Pons (tissue), 1 donor: Measurements from ENCODE around the gene TVP23B.
A peak's percentile ranks its signal among the peaks of the same experiment; 100 is the strongest.
"Not testable (repeated sequence)": the region's sequence is repeated elsewhere in the genome, so short reads cannot be mapped to it uniquely, and the experiment has no call there.

ENCODE experiments used
- DNase-seq: peaks from one replicate; pipeline ENCODE4 v3.0.0-alpha.2; 2016; ENCODE audit warnings: low spot score

Gene TVP23B

DNA sequence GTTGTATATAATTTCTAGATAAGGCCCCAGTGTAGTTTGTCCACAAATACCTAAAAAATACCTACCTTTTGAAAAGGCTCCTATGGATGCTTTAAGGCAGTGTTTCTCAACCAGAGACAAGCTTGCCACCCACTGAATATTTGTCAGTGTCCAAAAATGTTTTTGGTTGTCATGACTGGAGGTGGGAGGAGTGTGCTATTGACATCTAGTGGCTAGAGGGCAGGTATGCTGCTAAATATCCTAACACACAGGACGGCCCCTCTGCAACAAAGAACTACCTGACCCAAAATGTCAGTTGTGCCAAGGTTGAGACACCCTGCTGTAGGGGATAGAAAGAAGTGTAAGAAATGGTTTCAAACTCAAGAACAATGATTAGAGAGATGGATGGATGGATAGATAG, 10.4 kb downstream of the TVP23B start:
- not testable (repeated sequence) for DNase-seq

- DNase-seq: not testable (repeated sequence)
These were observed 13.9 kb downstream of the TVP23B start for GRCh38 chr17:18794841-18795240.

DNA sequence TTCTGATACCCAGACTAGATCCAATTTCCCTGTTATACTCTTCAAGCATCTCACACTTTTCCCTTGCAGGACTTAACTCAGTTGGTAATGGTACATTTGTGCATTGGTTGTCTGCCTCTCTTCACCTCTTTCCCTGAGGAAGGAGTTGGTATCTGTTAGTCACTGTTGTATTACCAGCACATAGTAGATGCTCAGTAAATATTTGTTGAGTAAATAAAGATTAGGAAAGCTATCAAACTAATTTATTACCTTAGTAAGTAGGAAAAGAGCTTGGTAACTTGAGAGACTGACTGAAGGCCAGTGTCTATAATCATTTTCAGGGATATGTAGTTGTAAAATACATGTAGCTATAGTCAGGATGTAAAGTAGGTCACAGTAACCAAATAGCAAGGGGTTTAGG, 15.9 kb downstream of the TVP23B start:
- not testable (repeated sequence) for DNase-seq

- not testable (repeated sequence) for DNase-seq
These were observed 22.7 kb downstream of the TVP23B start for GRCh38 chr17:18803458-18804245.

- DNase-seq: not testable (repeated sequence)
These were observed 34.9 kb downstream of the TVP23B start for GRCh38 chr17:18815924-18816323.

GRCh38 chr17:18816489-18817371, 35.7 kb downstream of the TVP23B start:
- DNase-seq: peak; percentile 89

DNA sequence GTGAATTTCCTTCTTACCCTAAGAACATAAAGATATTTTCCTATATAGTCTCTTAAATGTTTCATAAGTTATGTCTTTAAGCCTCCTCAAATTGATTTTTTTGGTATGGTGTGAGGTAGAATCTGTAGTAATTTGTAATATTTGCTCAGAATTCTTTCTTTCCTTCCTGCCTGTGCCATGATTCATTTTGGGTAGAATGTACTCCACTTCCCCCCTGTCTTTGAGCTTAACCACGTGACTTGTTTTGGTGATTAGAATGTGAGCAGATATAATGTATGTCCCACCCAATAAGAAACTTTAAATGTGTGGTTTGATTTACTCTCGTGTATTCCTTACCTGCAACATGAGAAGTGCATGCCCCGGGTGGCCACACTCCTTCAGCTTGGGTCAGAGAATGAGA, 40.4 kb downstream of the TVP23B start:
- not testable (repeated sequence) for DNase-seq

- DNase-seq: not testable (repeated sequence)
These were observed 46.6 kb downstream of the TVP23B start for GRCh38 chr17:18827613-18828012.

DNA sequence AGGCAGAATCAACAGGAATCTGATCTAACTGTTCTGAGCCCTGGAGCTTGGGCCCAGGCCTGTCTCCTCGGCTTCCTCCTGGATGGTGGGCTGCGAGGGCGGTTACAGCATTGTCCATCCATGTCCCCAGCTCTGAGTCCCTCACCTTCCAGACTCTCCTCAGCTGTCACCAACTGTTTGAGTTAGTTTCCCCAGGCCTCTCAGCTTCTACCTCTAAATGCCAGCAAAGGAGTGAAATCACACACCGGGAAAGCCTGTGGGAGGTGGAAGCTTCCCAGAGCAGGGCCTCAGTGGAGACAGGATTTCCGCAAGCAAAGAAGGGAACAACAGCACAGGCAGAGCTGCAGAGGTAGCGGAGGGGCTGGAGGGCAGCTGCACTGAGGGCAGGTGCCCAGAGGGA, 67.5 kb downstream of the TVP23B start:
- no peak for DNase-seq

DNA sequence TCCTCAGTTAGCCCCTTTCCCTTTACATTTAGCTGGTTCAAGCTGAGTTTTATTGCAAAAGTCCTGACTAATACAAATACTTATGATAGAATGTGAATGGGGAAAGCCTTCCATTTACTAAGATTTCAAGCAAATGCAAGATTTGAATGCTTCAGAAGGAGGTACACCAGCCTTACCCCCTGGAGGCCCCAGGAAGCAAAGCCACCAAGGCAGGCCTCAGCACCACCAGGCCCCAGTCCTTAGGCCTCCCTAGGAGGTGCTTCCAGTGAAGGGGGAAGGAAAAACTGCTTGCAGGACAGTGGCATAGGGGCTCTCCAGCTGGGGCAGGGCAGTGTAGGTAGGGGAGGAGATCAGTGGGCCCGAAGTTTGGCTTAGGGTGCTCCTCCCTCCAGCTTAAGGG, 69.7 kb downstream of the TVP23B start:
- DNase-seq: no peak

DNA sequence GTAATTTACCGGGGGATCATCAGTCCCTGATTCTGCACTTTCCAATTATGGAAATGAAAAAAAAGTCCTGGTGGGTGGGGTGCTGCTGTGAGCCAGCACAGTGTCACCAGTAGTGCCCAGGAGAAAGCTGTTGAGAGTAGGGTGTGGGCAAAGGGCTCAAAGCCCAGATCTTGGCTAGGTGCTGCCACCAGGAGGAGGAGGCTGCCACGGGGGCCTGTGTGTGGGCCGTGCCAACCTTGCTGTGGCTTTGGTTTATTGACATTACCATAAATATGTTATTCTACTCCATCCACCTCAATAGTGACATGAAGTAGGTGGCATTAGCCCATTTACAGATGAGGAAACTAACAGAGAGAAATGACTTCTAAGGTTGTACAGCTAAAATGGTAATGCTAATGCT, 70.2 kb downstream of the TVP23B start:
- DNase-seq: no peak

DNA sequence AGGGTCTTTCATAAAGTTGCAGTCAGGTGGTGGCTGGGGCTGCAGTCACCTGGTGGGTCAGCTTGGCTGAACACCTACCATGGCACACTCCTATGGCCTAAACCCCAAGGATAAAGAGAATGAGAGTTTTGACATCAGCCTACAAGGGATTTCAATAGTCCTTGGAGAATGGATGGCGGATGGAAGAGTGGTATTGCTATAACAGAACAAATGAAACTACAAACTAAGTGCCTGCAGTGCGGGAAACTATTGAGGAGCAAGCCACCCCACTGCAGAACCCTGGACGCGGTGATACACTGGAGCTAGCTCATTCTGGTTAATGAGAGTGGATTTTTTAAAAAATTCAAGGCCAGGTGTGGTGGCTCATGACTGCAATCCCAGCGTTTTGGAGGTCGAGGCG, 74.0 kb downstream of the TVP23B start:
- no peak for DNase-seq

GRCh38 chr17:18855831-18856569, 75.0 kb downstream of the TVP23B start:
- DNase-seq: peak; percentile 98
